Left lung (tissue), 10 donors: ENCODE results near the gene MTA2. TPM values are rescaled to one million over a fixed set of nuclear protein-coding genes. Genes with fewer than 3 reads are reported as not detected.

Experiments used
- ATAC-seq: fragments of 200-7000 bp; cut with Tn5 transposase; one replicate; pipeline ENCODE4 v1.9.1; 2020; ENCODE audit warnings: moderate library complexity
- DNase-seq, 4 donors: peaks; one replicate each; pipeline ENCODE4 v3.0.0-alpha.2; 2013 to 2020
- H3K27ac ChIP-seq, 2 donors: fragments of 200-600 bp; sonication (generic) in 1 of 2; one replicate each; pipeline versions ENCODE4 v1.5.0 to v1.8.0; 2020 to 2021
- H3K27me3 ChIP-seq, 2 donors: fragments of 200-600 bp; sonication (generic) in 1 of 2; one replicate each; pipeline versions ENCODE4 v1.5.0 to v1.8.0; 2020 to 2021
- H3K36me3 ChIP-seq, 2 donors: fragments of 200-600 bp; sonication (generic) in 1 of 2; one replicate each; pipeline versions ENCODE4 v1.5.0 to v1.8.0; 2020 to 2021
- H3K4me1 ChIP-seq, 2 donors: fragments of 200-600 bp; one replicate each; pipeline ENCODE4 v1.8.0; 2021
- H3K4me3 ChIP-seq, 2 donors: fragments of 200-600 bp; sonication (generic) in 1 of 2; one replicate each; pipeline versions ENCODE4 v1.5.0 to v1.8.0; 2020 to 2021; ENCODE audit warnings: mild to moderate bottlenecking in 1 of 2
- H3K9me3 ChIP-seq, 2 donors: fragments of 200-600 bp; sonication (generic) in 1 of 2; one replicate each; pipeline versions ENCODE4 v1.5.0 to v1.8.0; 2020 to 2021
- CTCF ChIP-seq, 2 donors: fragments of 200-600 bp; sonication (generic) in 1 of 2; IDR thresholded peaks; one replicate each; pipeline versions ENCODE4 v1.5.0 to v1.8.0; 2021; ENCODE audit warnings: antibody characterized with exemption in 2 of 2
- intact Hi-C, 2 donors: fragments of 100-400 bp; cut with DNase I; formaldehyde crosslinking; loops; one replicate each; pipeline versions ENCODE4 v1.11.2 to v1.14.2; 2022
- polyA plus RNA-seq, 6 donors: library from polyadenylated mRNA; unstranded; fragments of 120-200 nt; gene quantifications; one replicate each; pipeline ENCODE4 v1.2.1, GENCODE V29; 2013; ENCODE audit not compliant: insufficient read length in 6 of 6
- total RNA-seq, 2 donors: library from RNA; stranded (reverse); fragmentation: NEBNext Ultra II Directional; extraction: Animal tissue kit (Norgen Biotek cat#: 25700); gene quantifications; one replicate each; pipeline ENCODE4 v1.2.1, GENCODE V29; 2021
- donor health status: DM: no; HTN: yes; CAD: no.
- donor health status: DM: no; HTN: no; CAD: no.

MTA2 gene
- total and polyA plus RNA-seq, 8 donors, result 67.1 to 110 (median 94.4) TPM

- ATAC-seq, result no peak
- peak in 1 of 4 donors; percentile 41 for DNase-seq
- intact Hi-C loops, result no loop called here
Measured at GRCh38 chr11:62604460-62605120, 2.9 kb upstream of the MTA2 start.

GRCh38 chr11:62603776-62604299 lies 2.2 kb upstream of the MTA2 start:
- H3K36me3 ChIP-seq, result peaks cover 0 to 57% of the 10 kb centered on the region in 2 donors
- intact Hi-C loops, result no loop called here
- TF ChIP-seq CTCF (IDR thresholded peaks at IDR 0.05), result no peak
- no peak overlapping the region for H3K4me3 ChIP-seq
- DNase-seq (no peak), ATAC-seq (no peak)
- H3K27ac ChIP-seq, result no peak overlapping the region
- H3K9me3 ChIP-seq, result no peaks in the 10 kb centered on the region
- H3K4me1 ChIP-seq, result peaks cover 23 to 52% of the 10 kb centered on the region in 2 donors
- no peaks in the 10 kb centered on the region for H3K27me3 ChIP-seq

More at GRCh38 chr11:62604460-62605120, 2.9 kb upstream of the MTA2 start:
- Histone ChIP-seq H3K36me3 (peaks cover 0 to 63% of the 10 kb centered on the region in 2 donors), H3K9me3 (no peaks in the 10 kb centered on the region), H3K4me3 (no peak overlapping the region), H3K27ac (no peak overlapping the region), H3K27me3 (no peaks in the 10 kb centered on the region), H3K4me1 (peaks cover 17 to 45% of the 10 kb centered on the region in 2 donors)
- no peak for TF ChIP-seq CTCF (IDR thresholded peaks at IDR 0.05)

GRCh38 chr11:62603072-62603408 lies 1.4 kb upstream of the MTA2 start:
- ATAC-seq, result no peak
- H3K4me3 ChIP-seq, result peak overlapping the region in 1 of 2 donors; percentile 98
- intact Hi-C loops, result no loop called here
- peaks cover 0 to 55% of the 10 kb centered on the region in 2 donors for H3K36me3 ChIP-seq
- no peak for DNase-seq
- H3K4me1 ChIP-seq, result peaks cover 25 to 52% of the 10 kb centered on the region in 2 donors
- H3K9me3 ChIP-seq, result no peaks in the 10 kb centered on the region
- TF ChIP-seq CTCF (IDR thresholded peaks at IDR 0.05), result no peak
- H3K27ac ChIP-seq, result peak overlapping the region in 1 of 2 donors; percentile 96
- no peaks in the 10 kb centered on the region for H3K27me3 ChIP-seq

- peak in 3 of 4 donors; percentile 70 to 87 (median 84) for DNase-seq
- TF ChIP-seq CTCF (IDR thresholded peaks at IDR 0.05), result no peak
- peaks cover 0 to 57% of the 10 kb centered on the region in 2 donors for H3K36me3 ChIP-seq
Measured at GRCh38 chr11:62602141-62603071, 741 bp upstream of the MTA2 start.

GRCh38 chr11:62601122-62601371 lies 618 bp downstream of the MTA2 start:
- Histone ChIP-seq H3K4me3 (peak overlapping the region; percentile 98), H3K9me3 (no peaks in the 10 kb centered on the region), H3K4me1 (peaks cover 25 to 53% of the 10 kb centered on the region in 2 donors), H3K27ac (peak overlapping the region; percentile 96 to 97), H3K36me3 (peaks cover 0 to 58% of the 10 kb centered on the region in 2 donors), H3K27me3 (no peaks in the 10 kb centered on the region)
- ATAC-seq (peak; percentile 29), DNase-seq (peak in 2 of 4 donors; percentile 61 to 92)
- intact Hi-C loops, result no loop called here
- TF ChIP-seq CTCF (IDR thresholded peaks at IDR 0.05), result no peak

More at GRCh38 chr11:62602141-62603071, 741 bp upstream of the MTA2 start:
- peak; percentile 64 for ATAC-seq
- peak overlapping the region; percentile 96 to 97 for H3K27ac ChIP-seq
- peak overlapping the region; percentile 98 for H3K4me3 ChIP-seq
- H3K9me3 ChIP-seq, result no peaks in the 10 kb centered on the region
- H3K27me3 ChIP-seq, result no peaks in the 10 kb centered on the region
- peaks cover 25 to 50% of the 10 kb centered on the region in 2 donors for H3K4me1 ChIP-seq
- intact Hi-C loops, result no loop called here
